WTC11 (cell line): ENCODE measurements around the gene RFPL1.

Experiments
- ATF6 ChIP-seq: sonication (generic); formaldehyde crosslinking; IDR thresholded peaks from 2 replicates; pipeline ENCODE4 v1.8.1; 2023; ENCODE audit warnings: mild to moderate bottlenecking, missing genetic modification reagents
- CREB1 ChIP-seq: sonication (generic); formaldehyde crosslinking; IDR thresholded peaks from 2 replicates; pipeline ENCODE4 v1.8.0; 2023; ENCODE audit warnings: mild to moderate bottlenecking, missing genetic modification reagents
- CTCF ChIP-seq: fragments of 200-600 bp; IDR thresholded peaks from 2 replicates; pipeline ENCODE4 v1.8.0; 2022; ENCODE audit warnings: antibody characterized with exemption
- E2F4 ChIP-seq: sonication (generic); formaldehyde crosslinking; IDR thresholded peaks from 2 replicates; pipeline ENCODE4 v1.8.1; 2022; ENCODE audit warnings: low read depth, mild to moderate bottlenecking, moderate library complexity, missing genetic modification reagents, borderline replicate concordance
- MAX ChIP-seq: sonication (generic); formaldehyde crosslinking; IDR thresholded peaks from 2 replicates; pipeline ENCODE4 v1.8.0; 2022; ENCODE audit warnings: mild to moderate bottlenecking, missing genetic modification reagents
- SP1 ChIP-seq: sonication (generic); formaldehyde crosslinking; conservative IDR thresholded peaks from 2 replicates; pipeline ENCODE4 v1.8.1; 2022; ENCODE audit warnings: missing genetic modification reagents
- ZNF121 ChIP-seq: sonication (generic); formaldehyde crosslinking; IDR thresholded peaks from 2 replicates; pipeline ENCODE4 v1.8.0; 2023; ENCODE audit warnings: missing genetic modification reagents
- TF ChIP-seq, protein P1 (sequence below): sonication (generic); formaldehyde crosslinking; IDR thresholded peaks from 2 replicates; pipeline ENCODE4 v1.8.0; 2022; ENCODE audit warnings: mild to moderate bottlenecking, missing genetic modification reagents
- TF ChIP-seq, protein P2 (sequence below): sonication (generic); formaldehyde crosslinking; IDR thresholded peaks from 2 replicates; pipeline ENCODE4 v1.8.1; 2023; ENCODE audit warnings: mild to moderate bottlenecking, missing genetic modification reagents, borderline replicate concordance

DNA sequence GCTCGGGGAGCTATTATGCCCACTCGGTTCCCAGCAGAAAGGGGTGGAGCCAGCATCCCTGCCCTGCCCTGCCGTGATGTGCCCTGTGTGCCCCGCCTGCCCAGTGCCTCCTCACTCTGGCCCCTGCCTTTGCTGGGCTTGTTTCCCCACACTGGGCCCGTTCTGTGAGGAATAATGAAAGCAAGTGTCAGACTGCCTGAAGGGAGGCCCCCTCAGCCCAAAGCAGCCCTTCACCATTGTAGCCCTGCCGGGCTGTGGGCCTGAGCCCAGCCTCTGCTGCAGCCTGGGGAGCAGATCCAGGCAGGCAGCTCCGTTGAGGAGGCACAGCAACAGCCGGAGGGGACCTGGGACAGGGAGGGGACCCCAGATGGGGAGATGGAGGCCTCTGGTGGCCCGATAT lies 21.4 kb downstream of the RFPL1 start:
- TF ChIP-seq MAX (no peak), CTCF (no peak), E2F4 (CRISPR knock-in tag) (no peak), ATF6 (CRISPR knock-in tag) (no peak), SP1 (no peak), ZNF121 (CRISPR knock-in tag) (no peak), CREB1 (CRISPR knock-in tag) (no peak)
- TF ChIP-seq, protein P1, sequence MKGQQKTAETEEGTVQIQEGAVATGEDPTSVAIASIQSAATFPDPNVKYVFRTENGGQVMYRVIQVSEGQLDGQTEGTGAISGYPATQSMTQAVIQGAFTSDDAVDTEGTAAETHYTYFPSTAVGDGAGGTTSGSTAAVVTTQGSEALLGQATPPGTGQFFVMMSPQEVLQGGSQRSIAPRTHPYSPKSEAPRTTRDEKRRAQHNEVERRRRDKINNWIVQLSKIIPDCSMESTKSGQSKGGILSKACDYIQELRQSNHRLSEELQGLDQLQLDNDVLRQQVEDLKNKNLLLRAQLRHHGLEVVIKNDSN, result no peak
- TF ChIP-seq, protein P2, sequence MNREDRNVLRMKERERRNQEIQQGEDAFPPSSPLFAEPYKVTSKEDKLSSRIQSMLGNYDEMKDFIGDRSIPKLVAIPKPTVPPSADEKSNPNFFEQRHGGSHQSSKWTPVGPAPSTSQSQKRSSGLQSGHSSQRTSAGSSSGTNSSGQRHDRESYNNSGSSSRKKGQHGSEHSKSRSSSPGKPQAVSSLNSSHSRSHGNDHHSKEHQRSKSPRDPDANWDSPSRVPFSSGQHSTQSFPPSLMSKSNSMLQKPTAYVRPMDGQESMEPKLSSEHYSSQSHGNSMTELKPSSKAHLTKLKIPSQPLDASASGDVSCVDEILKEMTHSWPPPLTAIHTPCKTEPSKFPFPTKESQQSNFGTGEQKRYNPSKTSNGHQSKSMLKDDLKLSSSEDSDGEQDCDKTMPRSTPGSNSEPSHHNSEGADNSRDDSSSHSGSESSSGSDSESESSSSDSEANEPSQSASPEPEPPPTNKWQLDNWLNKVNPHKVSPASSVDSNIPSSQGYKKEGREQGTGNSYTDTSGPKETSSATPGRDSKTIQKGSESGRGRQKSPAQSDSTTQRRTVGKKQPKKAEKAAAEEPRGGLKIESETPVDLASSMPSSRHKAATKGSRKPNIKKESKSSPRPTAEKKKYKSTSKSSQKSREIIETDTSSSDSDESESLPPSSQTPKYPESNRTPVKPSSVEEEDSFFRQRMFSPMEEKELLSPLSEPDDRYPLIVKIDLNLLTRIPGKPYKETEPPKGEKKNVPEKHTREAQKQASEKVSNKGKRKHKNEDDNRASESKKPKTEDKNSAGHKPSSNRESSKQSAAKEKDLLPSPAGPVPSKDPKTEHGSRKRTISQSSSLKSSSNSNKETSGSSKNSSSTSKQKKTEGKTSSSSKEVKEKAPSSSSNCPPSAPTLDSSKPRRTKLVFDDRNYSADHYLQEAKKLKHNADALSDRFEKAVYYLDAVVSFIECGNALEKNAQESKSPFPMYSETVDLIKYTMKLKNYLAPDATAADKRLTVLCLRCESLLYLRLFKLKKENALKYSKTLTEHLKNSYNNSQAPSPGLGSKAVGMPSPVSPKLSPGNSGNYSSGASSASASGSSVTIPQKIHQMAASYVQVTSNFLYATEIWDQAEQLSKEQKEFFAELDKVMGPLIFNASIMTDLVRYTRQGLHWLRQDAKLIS (CRISPR knock-in tag), result no peak
